Activated CD8-positive, alpha-beta memory T cell treated with anti-CD3 and anti-CD28 coated beads, Interleukin-2, amount 10 ng/mL, durations not matched to agents 7 days and 5 days (primary cell): ENCODE measurements around the gene RNASE13. TPM values are rescaled to one million over a fixed set of nuclear protein-coding genes. Genes with fewer than 3 reads are reported as not detected.
"Not testable (repeated sequence)": the region's sequence is repeated elsewhere in the genome, so short reads cannot be mapped to it uniquely, and the experiment has no call there.

Experiments
- ATAC-seq: fragments of 150-1000 bp; cut with Tn5 transposase; one replicate; pipeline ENCODE4 v1.10.0; 2021; ENCODE audit warnings: moderate library complexity
- CTCF ChIA-PET: fragments of 350-600 bp; sonication (Branson Sonifier 250); formaldehyde crosslinking; loops from one replicate; lab custom pipeline; 2021; ENCODE audit warnings: antibody characterized with exemption; lab: Charles Lee
- DNase-seq: peaks from one replicate; pipeline ENCODE4 v3.0.0-alpha.2; 2020
- H3K27ac Mint-ChIP-seq: one replicate; pipeline ENCODE4 v1.8.0; 2021; ENCODE audit warnings: mild to moderate bottlenecking, mixed read lengths
- H3K27me3 Mint-ChIP-seq: one replicate; pipeline ENCODE4 v1.8.0; 2021; ENCODE audit warnings: mixed read lengths
- H3K36me3 Mint-ChIP-seq: one replicate; pipeline ENCODE4 v1.8.0; 2021; ENCODE audit warnings: mild to moderate bottlenecking, mixed read lengths
- H3K4me1 Mint-ChIP-seq: one replicate; pipeline ENCODE4 v1.8.0; 2021; ENCODE audit warnings: mixed read lengths
- H3K4me3 Mint-ChIP-seq: one replicate; pipeline ENCODE4 v1.8.0; 2021; ENCODE audit warnings: mild to moderate bottlenecking, moderate library complexity, mixed read lengths
- H3K9me3 Mint-ChIP-seq: one replicate; pipeline ENCODE4 v1.8.0; 2022; ENCODE audit warnings: low read depth, mixed read lengths
- total RNA-seq, 2 experiments: library from RNA; stranded (reverse); gene quantifications; one replicate each; pipeline ENCODE4 v1.2.3, GENCODE V29; 2021

Gene RNASE13
- total RNA-seq, 2 experiments from 2014 or later, result not detected

GRCh38 chr14:21047378-21047781, 12.8 kb upstream of the RNASE13 start:
- Mint-ChIP-seq H3K27me3 (peaks cover 36% of the 10 kb centered on the region), H3K4me1 (peaks cover 2% of the 10 kb centered on the region), H3K36me3 (no peaks in the 10 kb centered on the region), H3K4me3 (no peak overlapping the region), H3K9me3 (no peaks in the 10 kb centered on the region), H3K27ac (no peak overlapping the region)
- DNase-seq (no peak), ATAC-seq (no peak)
- CTCF ChIA-PET, result interaction anchor here (1.1 to 4.3 kb wide), 7 partner anchors 9 to 76 kb away, joined by 3 to 21 read pairs (median 6); no protein-coding TSS in a partner anchor

- H3K27ac Mint-ChIP-seq, result no peak overlapping the region
- ATAC-seq (no peak), DNase-seq (no peak)
- CTCF ChIA-PET, result interaction anchor here (1.3 to 1.9 kb wide), 5 partner anchors 18 to 73 kb away, joined by 3 to 6 read pairs (median 5); no protein-coding TSS in a partner anchor
- no peaks in the 10 kb centered on the region for H3K4me1 Mint-ChIP-seq
- H3K27me3 Mint-ChIP-seq, result peaks cover 36% of the 10 kb centered on the region
- H3K36me3 Mint-ChIP-seq, result no peaks in the 10 kb centered on the region
- H3K4me3 Mint-ChIP-seq, result no peak overlapping the region
- no peaks in the 10 kb centered on the region for H3K9me3 Mint-ChIP-seq
These were observed 9.5 kb upstream of the RNASE13 start for GRCh38 chr14:21043974-21044618.

GRCh38 chr14:21043387-21043973, 8.9 kb upstream of the RNASE13 start:
- Mint-ChIP-seq H3K27ac (no peak overlapping the region), H3K27me3 (peaks cover 34% of the 10 kb centered on the region), H3K36me3 (no peaks in the 10 kb centered on the region), H3K4me3 (no peak overlapping the region), H3K4me1 (no peaks in the 10 kb centered on the region), H3K9me3 (no peaks in the 10 kb centered on the region)
- CTCF ChIA-PET, result interaction anchor here (1.3 to 1.9 kb wide), 5 partner anchors 18 to 73 kb away, joined by 3 to 6 read pairs (median 5); no protein-coding TSS in a partner anchor
- ATAC-seq (no peak), DNase-seq (no peak)

- CTCF ChIA-PET, result interaction anchor here (1.4 to 1.9 kb wide), 3 partner anchors 28 to 72 kb away, joined by 4 to 6 read pairs (median 5); no protein-coding TSS in a partner anchor
- ATAC-seq, result no peak
- Mint-ChIP-seq H3K9me3 (no peaks in the 10 kb centered on the region), H3K27ac (no peak overlapping the region), H3K36me3 (no peaks in the 10 kb centered on the region), H3K4me1 (no peaks in the 10 kb centered on the region), H3K27me3 (peaks cover 33% of the 10 kb centered on the region), H3K4me3 (no peak overlapping the region)
- DNase-seq, result no peak
These were observed 8.3 kb upstream of the RNASE13 start for GRCh38 chr14:21042918-21043317.

GRCh38 chr14:21041676-21042433, 7.2 kb upstream of the RNASE13 start, which contains the start of gene RNASE7:
TSS of gene RNASE7 (plus strand) at chr14:21042362. CDS start at chr14:21042993, 631 bp downstream.
- no peaks in the 10 kb centered on the region for H3K9me3 Mint-ChIP-seq
- H3K27ac Mint-ChIP-seq, result no peak within 1 kb of the TSS
- peaks cover 30% of the 10 kb centered on the region for H3K27me3 Mint-ChIP-seq
- no peak for ATAC-seq
- no peaks in the 10 kb centered on the region for H3K4me1 Mint-ChIP-seq
- DNase-seq, result no peak
- CTCF ChIA-PET, result interaction anchor here (1.2 to 4.0 kb wide), 2 partner anchors 28 to 71 kb away, joined by 4 to 96 read pairs; no protein-coding TSS in a partner anchor
- H3K36me3 Mint-ChIP-seq, result no peaks in the 10 kb centered on the region
- H3K4me3 Mint-ChIP-seq, result no peak within 1 kb of the TSS

GRCh38 chr14:21040941-21041340, 6.3 kb upstream of the RNASE13 start:
- not testable (repeated sequence) for H3K27ac Mint-ChIP-seq, H3K4me3 Mint-ChIP-seq, H3K9me3 Mint-ChIP-seq, H3K4me1 Mint-ChIP-seq, DNase-seq, ATAC-seq, H3K36me3 Mint-ChIP-seq
- peaks cover 30% of the 10 kb centered on the region for H3K27me3 Mint-ChIP-seq
- CTCF ChIA-PET, result interaction anchor here (1.2 to 4.0 kb wide), 5 partner anchors 19 to 344 kb away, joined by 4 to 96 read pairs (median 6); no protein-coding TSS in a partner anchor

GRCh38 chr14:21040370-21040925, 5.8 kb upstream of the RNASE13 start:
- no peak overlapping the region for H3K4me3 Mint-ChIP-seq
- ATAC-seq (no peak), DNase-seq (no peak)
- no peak overlapping the region for H3K27ac Mint-ChIP-seq
- peaks cover 27% of the 10 kb centered on the region for H3K27me3 Mint-ChIP-seq
- no peaks in the 10 kb centered on the region for H3K4me1 Mint-ChIP-seq
- H3K9me3 Mint-ChIP-seq, result no peaks in the 10 kb centered on the region
- no peaks in the 10 kb centered on the region for H3K36me3 Mint-ChIP-seq
- CTCF ChIA-PET, result interaction anchor here (1.0 to 4.0 kb wide), 8 partner anchors 14 to 344 kb away, joined by 3 to 96 read pairs (median 6); no protein-coding TSS in a partner anchor

- no peak for DNase-seq
- CTCF ChIA-PET, result interaction anchor here (1.0 to 4.0 kb wide), 9 partner anchors 14 to 343 kb away, joined by 3 to 96 read pairs (median 6); no protein-coding TSS in a partner anchor
These were observed 5.2 kb upstream of the RNASE13 start for GRCh38 chr14:21039585-21040369.

GRCh38 chr14:21038441-21039422, 4.1 kb upstream of the RNASE13 start:
- no peak overlapping the region for H3K27ac Mint-ChIP-seq
- CTCF ChIA-PET, result interaction anchor here (1.2 to 4.0 kb wide), 6 partner anchors 13 to 54 kb away, joined by 3 to 96 read pairs (median 7); no protein-coding TSS in a partner anchor
- no peaks in the 10 kb centered on the region for H3K36me3 Mint-ChIP-seq
- DNase-seq, result no peak
- ATAC-seq, result no peak
- no peaks in the 10 kb centered on the region for H3K4me1 Mint-ChIP-seq
- no peak overlapping the region for H3K4me3 Mint-ChIP-seq
- H3K9me3 Mint-ChIP-seq, result no peaks in the 10 kb centered on the region
- peaks cover 16% of the 10 kb centered on the region for H3K27me3 Mint-ChIP-seq

More at GRCh38 chr14:21039585-21040369, 5.2 kb upstream of the RNASE13 start:
- Mint-ChIP-seq H3K27ac (no peak overlapping the region), H3K4me3 (no peak overlapping the region), H3K4me1 (no peaks in the 10 kb centered on the region), H3K27me3 (peaks cover 21% of the 10 kb centered on the region), H3K36me3 (no peaks in the 10 kb centered on the region), H3K9me3 (no peaks in the 10 kb centered on the region)
- ATAC-seq, result peak; percentile 33

GRCh38 chr14:21037156-21037555, 2.5 kb upstream of the RNASE13 start:
- Mint-ChIP-seq H3K27me3 (peaks cover 7% of the 10 kb centered on the region), H3K4me3 (no peak overlapping the region), H3K36me3 (no peaks in the 10 kb centered on the region), H3K27ac (no peak overlapping the region), H3K4me1 (no peaks in the 10 kb centered on the region), H3K9me3 (no peaks in the 10 kb centered on the region)
- DNase-seq, result no peak
- CTCF ChIA-PET, result interaction anchor here (1.0 kb wide), 1 partner anchor 22 kb away, joined by 4 read pairs; no protein-coding TSS in a partner anchor
- ATAC-seq, result no peak

GRCh38 chr14:21036751-21037150, 2.1 kb upstream of the RNASE13 start:
- no peak overlapping the region for H3K4me3 Mint-ChIP-seq
- H3K4me1 Mint-ChIP-seq, result no peaks in the 10 kb centered on the region
- no peaks in the 10 kb centered on the region for H3K36me3 Mint-ChIP-seq
- H3K27me3 Mint-ChIP-seq, result peaks cover 7% of the 10 kb centered on the region
- H3K27ac Mint-ChIP-seq, result no peak overlapping the region
- H3K9me3 Mint-ChIP-seq, result no peaks in the 10 kb centered on the region
- CTCF ChIA-PET, result interaction anchor here (1.0 to 5.8 kb wide), 2 partner anchors 21 to 341 kb away, joined by 3 to 34 read pairs; no protein-coding TSS in a partner anchor
- ATAC-seq (no peak), DNase-seq (no peak)
